AG09309 (cell line): ENCODE measurements around the gene IGFBP4.

ENCODE experiments used
- DNase-seq: peaks from one replicate; pipeline ENCODE4 v3.0.0-alpha.2; 2010; ENCODE audit warnings: low read depth
- H3K4me3 ChIP-seq: 2 replicates; pipeline ENCODE4 v1.5.1; 2011; ENCODE audit warnings: mild to moderate bottlenecking, low read depth, low read length, moderate library complexity; ENCODE audit not compliant: control insufficient read depth
- CTCF ChIP-seq: IDR thresholded peaks from 2 replicates; pipeline ENCODE4 v1.5.1; 2011; ENCODE audit warnings: mild to moderate bottlenecking, low read depth, low read length, inconsistent platforms; ENCODE audit not compliant: insufficient read depth, control insufficient read depth; ENCODE audit errors: missing control alignments

Gene IGFBP4

DNA sequence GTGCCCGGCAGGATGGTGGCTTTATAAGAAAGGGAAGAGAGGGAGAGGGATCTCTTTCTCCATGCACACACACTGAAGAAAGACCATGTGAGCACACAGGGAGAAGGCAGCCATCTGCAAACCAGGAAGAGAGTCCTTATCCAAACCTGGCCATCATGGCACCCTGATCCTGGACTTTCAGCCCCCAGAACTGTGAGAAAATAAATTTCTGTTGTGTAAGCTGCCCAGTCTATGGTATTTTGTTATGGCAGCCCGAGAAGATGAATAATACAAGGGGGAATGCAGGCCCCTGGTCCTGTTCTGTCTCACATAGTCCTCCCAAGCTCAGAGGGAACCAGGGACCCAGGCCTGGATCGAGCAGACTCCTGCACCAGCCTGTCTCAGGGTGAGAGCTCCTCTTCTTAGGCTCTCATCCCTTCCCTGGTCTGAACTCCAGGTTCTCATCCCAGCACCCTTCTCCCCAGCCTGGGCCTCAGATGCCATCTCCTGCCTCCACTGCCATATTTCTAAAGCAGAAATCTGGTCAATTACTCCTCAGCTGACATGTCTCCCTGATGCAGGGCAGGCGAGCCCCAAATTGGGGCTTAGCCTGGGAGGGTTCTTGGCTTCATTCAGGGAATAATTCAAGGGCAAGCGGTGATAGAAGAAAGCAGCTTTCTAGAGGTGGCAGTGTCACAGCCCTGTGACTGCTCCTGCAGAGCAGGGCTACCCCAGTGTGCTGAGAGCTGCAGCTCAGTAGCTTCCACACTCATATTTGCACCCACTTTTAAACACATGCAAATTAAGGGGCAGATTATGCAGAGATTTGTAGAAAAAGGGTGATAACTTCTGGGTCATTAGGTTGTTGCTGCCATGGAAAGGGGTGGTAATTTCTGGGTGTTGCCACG lies 28.8 kb downstream of the IGFBP4 start:
- H3K4me3 ChIP-seq: no peak overlapping the region
- no peak for TF ChIP-seq CTCF
- DNase-seq: no peak

DNA sequence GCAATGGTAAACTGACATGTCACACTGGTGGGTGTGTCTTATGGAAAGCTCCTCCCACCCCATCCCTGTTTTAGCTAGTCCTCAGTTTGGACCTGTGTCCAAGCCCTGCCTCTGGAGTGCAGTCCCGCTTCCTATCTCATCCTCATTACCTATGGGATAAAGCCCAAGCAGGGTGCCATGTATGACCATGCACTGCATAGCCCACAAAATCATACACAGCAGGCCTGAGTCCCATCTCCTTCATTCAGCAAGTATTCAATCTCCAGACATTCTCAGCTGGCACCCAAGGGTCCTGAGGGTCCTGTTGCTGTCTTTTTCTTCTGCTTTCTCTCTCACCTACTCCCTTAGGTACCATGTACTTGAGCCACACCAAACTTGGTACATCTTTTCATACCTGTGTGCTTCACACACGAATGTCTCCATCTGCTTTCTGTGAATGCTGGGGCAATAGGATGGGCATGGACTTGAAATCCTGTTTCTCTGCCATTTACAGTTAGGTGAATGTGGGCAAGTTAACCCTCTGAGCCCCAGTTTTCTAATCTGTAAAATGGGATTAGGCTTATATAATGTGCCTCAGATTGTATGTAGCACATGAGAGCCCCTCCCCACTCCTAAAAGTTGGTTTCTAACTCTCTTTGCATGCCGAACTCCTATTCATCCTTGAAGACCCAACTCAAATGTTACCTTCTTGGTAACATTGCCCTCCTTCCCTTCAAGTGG lies 29.6 kb downstream of the IGFBP4 start:
- no peak for TF ChIP-seq CTCF
- no peak overlapping the region for H3K4me3 ChIP-seq
- no peak for DNase-seq

- no peak for TF ChIP-seq CTCF
- no peak overlapping the region for H3K4me3 ChIP-seq
- no peak for DNase-seq
Measured at GRCh38 chr17:40473573-40474365, 30.5 kb downstream of the IGFBP4 start.

- no peak overlapping the region for H3K4me3 ChIP-seq
- no peak for TF ChIP-seq CTCF
- DNase-seq: no peak
Measured at GRCh38 chr17:40474419-40475002, 31.3 kb downstream of the IGFBP4 start.

GRCh38 chr17:40475234-40475908 lies 32.1 kb downstream of the IGFBP4 start:
- no peak for DNase-seq
- H3K4me3 ChIP-seq: no peak overlapping the region
- TF ChIP-seq CTCF: no peak
